Hepatocyte (in vitro differentiated cells): ENCODE results near the gene DTX1.

ENCODE experiments used
- EZH2 ChIP-seq: fragments of 200-600 bp; sonication (generic); IDR thresholded peaks from 2 replicates; pipeline ENCODE4 v1.6.1; 2016; ENCODE audit warnings: antibody characterized with exemption, mild to moderate bottlenecking, borderline replicate concordance
- TF ChIP-seq, protein P1 (sequence below): fragments of 200-600 bp; sonication (generic); IDR thresholded peaks from 2 replicates; pipeline ENCODE4 v1.5.1; 2016; ENCODE audit warnings: antibody characterized with exemption, mild to moderate bottlenecking; ENCODE audit not compliant: poor library complexity

DNA sequence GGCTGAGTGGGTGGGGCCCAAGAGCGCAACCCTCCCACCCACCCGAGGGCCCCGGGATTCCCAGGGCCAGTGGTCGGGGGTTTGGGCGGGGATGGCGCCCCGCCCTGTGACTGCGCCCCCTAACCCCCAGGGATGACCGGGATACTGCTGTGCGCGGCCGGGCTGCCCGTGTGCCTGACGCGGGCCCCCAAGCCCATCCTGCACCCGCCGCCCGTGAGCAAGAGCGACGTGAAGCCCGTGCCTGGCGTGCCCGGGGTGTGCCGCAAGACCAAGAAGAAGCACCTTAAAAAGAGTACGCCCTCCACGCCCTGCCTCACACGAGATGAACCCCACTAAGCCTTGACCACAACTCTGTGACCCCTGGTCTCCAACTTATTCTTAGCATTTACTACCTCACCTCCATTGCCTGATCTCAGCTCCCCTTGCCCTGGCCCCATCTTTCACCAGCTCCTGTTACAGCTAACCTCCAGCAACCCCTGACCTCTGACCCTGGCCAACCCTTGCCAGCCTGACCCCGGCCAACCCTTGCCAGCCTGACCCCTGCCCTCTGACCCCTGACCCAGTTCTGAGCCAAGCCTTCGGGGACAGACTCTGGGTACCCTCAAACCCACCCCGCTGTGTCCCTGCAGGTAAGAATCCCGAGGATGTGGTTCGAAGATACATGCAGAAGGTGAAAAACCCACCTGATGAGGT, 37.0 kb downstream of the DTX1 start:
- TF ChIP-seq, protein P1, sequence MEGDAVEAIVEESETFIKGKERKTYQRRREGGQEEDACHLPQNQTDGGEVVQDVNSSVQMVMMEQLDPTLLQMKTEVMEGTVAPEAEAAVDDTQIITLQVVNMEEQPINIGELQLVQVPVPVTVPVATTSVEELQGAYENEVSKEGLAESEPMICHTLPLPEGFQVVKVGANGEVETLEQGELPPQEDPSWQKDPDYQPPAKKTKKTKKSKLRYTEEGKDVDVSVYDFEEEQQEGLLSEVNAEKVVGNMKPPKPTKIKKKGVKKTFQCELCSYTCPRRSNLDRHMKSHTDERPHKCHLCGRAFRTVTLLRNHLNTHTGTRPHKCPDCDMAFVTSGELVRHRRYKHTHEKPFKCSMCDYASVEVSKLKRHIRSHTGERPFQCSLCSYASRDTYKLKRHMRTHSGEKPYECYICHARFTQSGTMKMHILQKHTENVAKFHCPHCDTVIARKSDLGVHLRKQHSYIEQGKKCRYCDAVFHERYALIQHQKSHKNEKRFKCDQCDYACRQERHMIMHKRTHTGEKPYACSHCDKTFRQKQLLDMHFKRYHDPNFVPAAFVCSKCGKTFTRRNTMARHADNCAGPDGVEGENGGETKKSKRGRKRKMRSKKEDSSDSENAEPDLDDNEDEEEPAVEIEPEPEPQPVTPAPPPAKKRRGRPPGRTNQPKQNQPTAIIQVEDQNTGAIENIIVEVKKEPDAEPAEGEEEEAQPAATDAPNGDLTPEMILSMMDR: no peak
- no peak for TF ChIP-seq EZH2
